Spleen (tissue), 7 donors: ENCODE data around the gene GOLIM4.

Experiments used
- CTCF ChIP-seq, 11 experiments: fragments of 200-600 bp in 7 of 11; fragments of 450-650 bp in 4 of 11; sonication (generic) in 4 of 11; IDR thresholded peaks in 8 of 11; conservative IDR thresholded peaks in 3 of 11; 1 replicate in 7 of 11; 2 replicates in 4 of 11; pipeline versions ENCODE4 v1.4.0 to v1.8.0; 2016 to 2021; ENCODE audit warnings: antibody characterized with exemption in 11 of 11, inconsistent platforms in 4 of 11, mild to moderate bottlenecking in 1 of 11
- POLR2A ChIP-seq, 3 donors: fragments of 450-650 bp; IDR thresholded peaks; one replicate each; pipeline ENCODE4 v1.5.1; 2017; ENCODE audit warnings: antibody characterized with exemption in 3 of 3, mild to moderate bottlenecking in 1 of 3
- donor health status: DM: no; HTN: no; CAD: no; lungs with moderate emphysema.
- donor health status: DM: no; HTN: no; CAD: no.
- donor health status: DM: no; HTN: no; CAD: no.

- TF ChIP-seq POLR2A (IDR thresholded peaks at IDR 0.05), result no peak
- no peak for TF ChIP-seq CTCF (IDR thresholded peaks at IDR 0.05 in 8 of 11, conservative IDR thresholded peaks at IDR 0.05 in 3 of 11)
Measured at GRCh38 chr3:168081171-168081771, 14.5 kb downstream of the GOLIM4 start.
